Mesendoderm (in vitro differentiated cells): Measurements from ENCODE around the gene PDE4D.
"Not testable (repeated sequence)": the region's sequence is repeated elsewhere in the genome, so short reads cannot be mapped to it uniquely, and the experiment has no call there.

ENCODE experiments used
- DNase-seq: peaks from one replicate; pipeline ENCODE4 v3.0.0; 2013
- H2AK5ac ChIP-seq: 2 replicates; pipeline ENCODE4 v1.6.1; 2013; ENCODE audit warnings: low read length, inconsistent platforms
- H2BK120ac ChIP-seq: 2 replicates; pipeline ENCODE4 v1.6.1; 2013; ENCODE audit warnings: low read depth, mild to moderate bottlenecking, low read length, moderate library complexity, mixed read lengths
- H2BK15ac ChIP-seq: replicated peaks from 2 replicates; pipeline ENCODE4 v1.6.1; 2013; ENCODE audit warnings: low read depth, mild to moderate bottlenecking, moderate library complexity
- H2BK5ac ChIP-seq: 2 replicates; pipeline ENCODE4 v1.6.1; 2013; ENCODE audit warnings: low read length, inconsistent platforms
- H3K18ac ChIP-seq: 2 replicates; pipeline ENCODE4 v1.6.1; 2013; ENCODE audit warnings: mild to moderate bottlenecking, low read length, mixed read lengths
- H3K23ac ChIP-seq: one replicate; pipeline ENCODE4 v1.6.1; 2013; ENCODE audit warnings: low read length
- H3K27ac ChIP-seq: 2 replicates; pipeline ENCODE4 v1.5.1; 2013; ENCODE audit warnings: low read depth, mild to moderate bottlenecking, inconsistent platforms, low read length, moderate library complexity
- H3K27me3 ChIP-seq: 2 replicates; pipeline ENCODE4 v1.6.1; 2013; ENCODE audit warnings: low read length, control low read depth, mild to moderate bottlenecking, inconsistent platforms; ENCODE audit not compliant: insufficient read depth, poor library complexity
- H3K36me3 ChIP-seq: 2 replicates; pipeline ENCODE4 v1.6.1; 2013; ENCODE audit warnings: low read length, inconsistent platforms; ENCODE audit not compliant: control insufficient read depth, insufficient read depth
- H3K4ac ChIP-seq: one replicate; pipeline ENCODE4 v1.6.1; 2013; ENCODE audit warnings: low read depth, mild to moderate bottlenecking, low read length, moderate library complexity
- H3K4me1 ChIP-seq: 2 replicates; pipeline ENCODE4 v1.6.1; 2013; ENCODE audit warnings: low read depth, low read length, inconsistent platforms; ENCODE audit not compliant: control insufficient read depth
- H3K4me2 ChIP-seq: 2 replicates; pipeline ENCODE4 v1.6.1; 2013; ENCODE audit warnings: low read length
- H3K4me3 ChIP-seq: 2 replicates; pipeline ENCODE4 v1.5.1; 2013; ENCODE audit warnings: mild to moderate bottlenecking, low read length
- H3K56ac ChIP-seq: one replicate; pipeline ENCODE4 v1.6.1; 2013; ENCODE audit warnings: low read length
- H3K79me1 ChIP-seq: 2 replicates; pipeline ENCODE4 v1.6.1; 2013; ENCODE audit warnings: low read length, inconsistent platforms
- H3K79me2 ChIP-seq: 2 replicates; pipeline ENCODE4 v1.6.1; 2013; ENCODE audit warnings: mild to moderate bottlenecking, low read length; ENCODE audit not compliant: control insufficient read depth, insufficient read depth
- H3K9ac ChIP-seq: 2 replicates; pipeline ENCODE4 v1.6.1; 2013; ENCODE audit warnings: low read length, inconsistent platforms
- H4K5ac ChIP-seq: one replicate; pipeline ENCODE4 v1.6.1; 2013; ENCODE audit warnings: low read length
- H4K8ac ChIP-seq: one replicate; pipeline ENCODE4 v1.6.1; 2013; ENCODE audit warnings: low read depth, mild to moderate bottlenecking, control low read depth, low read length, moderate library complexity
- WGBS: extraction: QIAGEN DNeasy Blood & Tissue Kit; methylation state at CpG from one replicate; pipeline ENCODE4 v1.1.7; 2013; ENCODE audit warnings: low lambda C conversion rate, missing lambda C conversion rate; ENCODE audit not compliant: insufficient coverage; ENCODE audit errors: extremely low coverage; 5-methylcytosine and 5-hydroxymethylcytosine counted together

PDE4D gene

DNA sequence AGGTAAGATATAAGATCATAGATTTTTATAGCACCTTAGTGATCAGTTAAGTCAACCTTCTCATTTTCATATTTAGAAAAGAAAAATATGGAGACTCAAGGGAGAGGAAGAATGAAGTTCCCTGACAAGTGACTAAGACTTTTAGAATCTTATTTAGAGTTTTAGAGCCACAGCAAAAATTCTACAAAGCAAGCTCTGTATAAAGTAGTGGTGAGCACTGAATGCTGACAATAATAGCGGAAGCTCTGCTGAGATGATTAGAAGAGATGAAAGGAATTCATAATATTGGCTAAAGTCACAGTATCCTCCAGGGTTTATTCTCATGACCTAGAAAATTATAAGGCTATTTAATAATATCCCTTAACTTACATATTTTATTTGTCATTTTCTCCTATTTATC, 316.0 kb downstream of the PDE4D start:
- no peak overlapping the region for H3K27ac ChIP-seq
- WGBS, result no CpG with 5 or more reads among the region's 1 CpG
- no peak overlapping the region for H3K18ac ChIP-seq
- no peaks in the 10 kb centered on the region for H3K79me2 ChIP-seq
- no peak overlapping the region for H2BK120ac ChIP-seq
- no peak overlapping the region for H2BK5ac ChIP-seq
- no peak overlapping the region for H3K9ac ChIP-seq
- no peaks in the 10 kb centered on the region for H3K27me3 ChIP-seq
- no peak overlapping the region for H3K4ac ChIP-seq
- H4K5ac ChIP-seq, result no peak overlapping the region
- H2AK5ac ChIP-seq, result no peak overlapping the region
- no peaks in the 10 kb centered on the region for H3K79me1 ChIP-seq
- no peak overlapping the region for H4K8ac ChIP-seq
- H3K4me2 ChIP-seq, result no peak overlapping the region
- H3K56ac ChIP-seq, result no peak overlapping the region
- H3K4me3 ChIP-seq, result no peak overlapping the region
- H3K36me3 ChIP-seq, result no peaks in the 10 kb centered on the region
- H3K23ac ChIP-seq, result no peak overlapping the region
- H2BK15ac ChIP-seq, result no peak overlapping the region
- DNase-seq, result no peak
- peaks cover 4% of the 10 kb centered on the region for H3K4me1 ChIP-seq

DNA sequence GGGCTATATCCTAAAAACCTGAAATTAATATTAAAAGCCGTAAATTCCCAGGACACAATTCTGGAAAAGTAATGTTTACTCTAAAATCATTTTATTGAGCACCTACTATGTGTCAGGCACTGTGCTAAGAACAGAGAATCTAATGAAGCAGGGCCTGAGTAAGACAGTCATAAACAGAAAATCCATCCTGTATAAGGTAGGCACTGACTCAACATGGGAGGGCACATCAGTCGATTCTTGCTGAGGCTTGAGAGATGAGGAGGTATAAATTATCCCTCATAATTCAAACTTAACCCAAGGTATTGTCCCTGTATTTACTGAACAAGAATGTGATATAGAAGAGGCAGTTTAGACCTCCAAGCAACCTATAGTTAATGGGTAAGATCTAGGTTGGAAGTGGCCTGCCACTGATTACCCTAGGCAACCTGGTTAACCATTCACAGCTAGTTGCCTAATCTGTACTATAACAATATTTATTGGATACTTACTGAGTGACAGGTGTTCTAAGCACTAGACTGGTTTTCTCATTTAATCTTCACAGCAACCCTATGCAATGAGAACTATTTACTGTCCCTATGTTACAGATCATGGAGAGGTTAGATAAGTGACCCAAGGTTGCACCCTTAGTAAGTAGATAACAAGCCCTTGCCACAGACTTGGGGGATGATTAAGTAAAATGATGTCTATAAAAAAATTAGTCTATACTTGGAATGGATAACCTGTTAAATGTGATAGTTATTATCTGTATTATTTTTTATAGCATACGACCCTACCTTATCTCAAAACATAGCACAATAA, 317.7 kb downstream of the PDE4D start:
- H4K8ac ChIP-seq, result no peak overlapping the region
- no peak overlapping the region for H2BK120ac ChIP-seq
- no peaks in the 10 kb centered on the region for H3K79me2 ChIP-seq
- WGBS, result no CpG with 5 or more reads among the region's 3 CpGs
- H3K4me3 ChIP-seq, result no peak overlapping the region
- no peaks in the 10 kb centered on the region for H3K36me3 ChIP-seq
- H3K4ac ChIP-seq, result no peak overlapping the region
- no peaks in the 10 kb centered on the region for H3K27me3 ChIP-seq
- H4K5ac ChIP-seq, result no peak overlapping the region
- H3K27ac ChIP-seq, result no peak overlapping the region
- H2BK5ac ChIP-seq, result no peak overlapping the region
- no peak overlapping the region for H3K23ac ChIP-seq
- H3K79me1 ChIP-seq, result no peaks in the 10 kb centered on the region
- DNase-seq, result no peak
- no peak overlapping the region for H2AK5ac ChIP-seq
- H2BK15ac ChIP-seq, result peak overlapping the region; percentile 74
- no peak overlapping the region for H3K56ac ChIP-seq
- H3K4me1 ChIP-seq, result peaks cover 4% of the 10 kb centered on the region
- H3K4me2 ChIP-seq, result no peak overlapping the region
- H3K9ac ChIP-seq, result no peak overlapping the region
- H3K18ac ChIP-seq, result no peak overlapping the region

DNA sequence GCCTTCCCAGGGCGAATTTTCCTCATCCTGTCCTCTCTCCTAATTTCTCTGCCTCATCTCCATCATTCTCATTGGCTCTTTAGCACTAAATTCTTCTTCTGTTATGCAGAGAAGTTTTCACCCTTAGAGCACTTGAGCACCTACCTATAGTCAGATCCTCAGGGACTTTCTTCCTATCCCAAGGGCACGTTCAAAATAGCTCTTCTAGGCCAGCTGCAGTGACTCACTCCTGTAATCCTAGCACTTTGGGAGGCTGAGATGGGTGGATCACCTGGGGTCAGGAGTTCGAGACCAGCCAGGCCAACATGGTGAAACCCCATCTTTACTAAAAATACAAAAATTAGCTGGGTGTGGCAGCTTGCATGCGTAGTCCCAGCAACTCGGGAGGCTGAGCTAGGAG, 320.0 kb downstream of the PDE4D start:
- H3K27me3 ChIP-seq, H3K4me2 ChIP-seq, H3K27ac ChIP-seq, H2AK5ac ChIP-seq, H3K56ac ChIP-seq, H3K4me1 ChIP-seq, H4K5ac ChIP-seq, H3K4me3 ChIP-seq, H2BK5ac ChIP-seq, H3K79me1 ChIP-seq, H3K36me3 ChIP-seq, DNase-seq, H4K8ac ChIP-seq, H3K23ac ChIP-seq, H3K9ac ChIP-seq, H3K79me2 ChIP-seq: not testable (repeated sequence)
- peak overlapping the region; percentile 45 for H3K4ac ChIP-seq
- H2BK15ac ChIP-seq, result peak overlapping the region; percentile 61
- WGBS, result no CpG with 5 or more reads among the region's 5 CpGs
- H3K18ac ChIP-seq, result peak overlapping the region; percentile 81
- H2BK120ac ChIP-seq, result peak overlapping the region; percentile 92

DNA sequence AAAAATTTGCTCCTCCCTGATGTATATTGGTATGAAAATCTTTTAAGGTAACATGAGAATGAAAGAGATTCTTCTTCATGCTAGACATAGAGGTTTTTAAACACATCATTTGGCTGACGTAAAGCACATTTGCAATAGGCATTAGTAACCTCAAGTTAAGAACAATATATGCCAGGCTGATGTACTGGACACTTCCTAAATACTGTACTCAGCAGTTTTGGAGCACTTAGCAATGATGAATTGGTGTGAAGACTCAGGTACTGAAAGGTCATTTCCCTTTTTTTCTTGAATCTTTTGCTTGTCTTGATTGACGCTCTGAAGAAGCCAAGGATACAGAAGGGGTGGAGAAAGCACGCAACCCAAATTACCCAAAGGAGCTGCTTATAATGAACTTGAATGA, 322.5 kb downstream of the PDE4D start:
- no peak overlapping the region for H3K9ac ChIP-seq
- H3K27me3 ChIP-seq, result no peaks in the 10 kb centered on the region
- H3K18ac ChIP-seq, result no peak overlapping the region
- H4K8ac ChIP-seq, result no peak overlapping the region
- H3K4ac ChIP-seq, result no peak overlapping the region
- WGBS, result no CpG with 5 or more reads among the region's 3 CpGs
- H3K79me1 ChIP-seq, result no peaks in the 10 kb centered on the region
- H3K4me1 ChIP-seq, result peaks cover 4% of the 10 kb centered on the region
- H2BK5ac ChIP-seq, result no peak overlapping the region
- no peak overlapping the region for H4K5ac ChIP-seq
- no peak overlapping the region for H3K23ac ChIP-seq
- H2BK15ac ChIP-seq, result no peak overlapping the region
- H3K56ac ChIP-seq, result peak overlapping the region; percentile 26
- no peak overlapping the region for H2BK120ac ChIP-seq
- no peak overlapping the region for H3K27ac ChIP-seq
- no peak overlapping the region for H2AK5ac ChIP-seq
- no peak overlapping the region for H3K4me2 ChIP-seq
- no peaks in the 10 kb centered on the region for H3K36me3 ChIP-seq
- no peaks in the 10 kb centered on the region for H3K79me2 ChIP-seq
- DNase-seq, result no peak
- no peak overlapping the region for H3K4me3 ChIP-seq

DNA sequence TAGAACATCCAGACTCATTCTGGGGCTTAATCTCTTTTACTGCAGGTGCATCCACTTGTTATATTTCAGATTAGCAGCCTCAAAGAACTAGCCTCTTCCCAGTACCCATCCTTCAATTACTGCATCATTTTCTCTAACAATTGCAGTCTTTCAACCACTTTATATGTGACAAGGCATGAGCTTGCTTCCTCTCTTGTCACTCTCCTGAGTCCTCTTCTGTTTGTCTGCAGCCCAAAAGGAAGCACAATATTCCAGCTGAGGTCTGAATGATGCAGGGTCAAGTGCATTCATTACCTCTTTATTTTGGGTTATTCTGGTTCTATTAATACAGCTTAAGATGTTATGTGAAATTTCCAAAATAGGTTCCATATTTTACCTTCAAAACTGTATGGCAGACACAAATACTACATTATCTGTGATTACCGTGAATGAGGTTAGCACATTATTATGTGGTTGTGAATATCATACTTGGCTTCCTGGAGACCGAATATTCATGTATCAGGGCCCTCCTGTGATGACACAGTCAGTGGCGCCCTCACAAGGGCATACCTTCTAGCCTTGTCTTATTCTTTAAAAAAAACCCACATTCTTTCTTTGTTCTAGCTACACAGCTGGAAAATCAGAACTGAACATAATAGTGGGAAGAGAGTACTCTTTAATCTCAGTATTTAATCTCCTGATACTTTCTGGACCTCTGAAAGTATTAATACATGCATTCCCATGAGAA, 323.8 kb downstream of the PDE4D start:
- DNase-seq, result peak; percentile 55
- H3K79me1 ChIP-seq, result no peaks in the 10 kb centered on the region
- no peak overlapping the region for H2BK15ac ChIP-seq
- H3K79me2 ChIP-seq, result no peaks in the 10 kb centered on the region
- no peak overlapping the region for H4K8ac ChIP-seq
- H3K4me1 ChIP-seq, result peaks cover 4% of the 10 kb centered on the region
- peak overlapping the region; percentile 75 for H2BK120ac ChIP-seq
- H3K9ac ChIP-seq, result no peak overlapping the region
- H3K18ac ChIP-seq, result peak overlapping the region; percentile 43
- no peaks in the 10 kb centered on the region for H3K36me3 ChIP-seq
- no peak overlapping the region for H3K4me2 ChIP-seq
- no peaks in the 10 kb centered on the region for H3K27me3 ChIP-seq
- no peak overlapping the region for H3K4me3 ChIP-seq
- no peak overlapping the region for H3K23ac ChIP-seq
- H3K27ac ChIP-seq, result peak overlapping the region; percentile 85
- peak overlapping the region; percentile 91 for H3K4ac ChIP-seq
- H2BK5ac ChIP-seq, result peak overlapping the region; percentile 77
- H2AK5ac ChIP-seq, result peak overlapping the region; percentile 52
- WGBS, result no CpG with 5 or more reads among the region's 3 CpGs
- no peak overlapping the region for H4K5ac ChIP-seq
- H3K56ac ChIP-seq, result peak overlapping the region; percentile 58
